HG03045 (cell line): ENCODE measurements around the gene RSPRY1.
A peak's percentile ranks its signal among the peaks of the same experiment; 100 is the strongest.
"Not testable (repeated sequence)": the region's sequence is repeated elsewhere in the genome, so short reads cannot be mapped to it uniquely, and the experiment has no call there.

Source experiments
- ATAC-seq: cut with Tn5 transposase; IDR thresholded peaks from one replicate; pipeline ENCODE4 v1.9.1; 2021; ENCODE audit warnings: mild to moderate bottlenecking, moderate library complexity; ENCODE audit not compliant: unreplicated experiment

The RSPRY1 gene

DNA sequence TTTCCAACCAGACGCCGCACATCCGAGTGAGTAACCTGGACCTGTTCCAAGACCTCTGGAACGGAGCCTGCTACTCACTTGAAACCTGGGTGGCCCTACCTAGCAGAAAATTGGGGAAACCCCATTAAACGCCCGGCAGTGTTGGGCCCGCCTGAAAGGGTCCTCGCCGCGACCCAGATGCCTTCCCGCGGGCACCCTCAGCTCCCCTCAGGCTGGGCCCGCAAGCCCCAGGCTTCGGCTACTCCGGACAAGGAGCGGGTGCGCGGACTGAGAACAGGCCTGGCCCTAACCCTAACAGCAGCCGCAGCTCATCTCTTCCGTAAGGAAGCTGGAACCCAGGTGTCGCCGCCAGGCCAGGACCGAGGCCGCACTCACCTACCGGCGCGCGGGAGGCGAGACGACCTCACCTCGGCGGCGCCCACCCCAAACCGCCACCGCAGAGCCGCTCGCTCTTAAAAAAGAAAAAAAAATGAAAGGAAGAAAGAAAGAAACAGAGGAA is 634 bp upstream of the RSPRY1 start:
- ATAC-seq = peak; percentile 35

GRCh38 chr16:57186872-57187854 is 1.0 kb downstream of the RSPRY1 start:
- ATAC-seq = no peak

DNA sequence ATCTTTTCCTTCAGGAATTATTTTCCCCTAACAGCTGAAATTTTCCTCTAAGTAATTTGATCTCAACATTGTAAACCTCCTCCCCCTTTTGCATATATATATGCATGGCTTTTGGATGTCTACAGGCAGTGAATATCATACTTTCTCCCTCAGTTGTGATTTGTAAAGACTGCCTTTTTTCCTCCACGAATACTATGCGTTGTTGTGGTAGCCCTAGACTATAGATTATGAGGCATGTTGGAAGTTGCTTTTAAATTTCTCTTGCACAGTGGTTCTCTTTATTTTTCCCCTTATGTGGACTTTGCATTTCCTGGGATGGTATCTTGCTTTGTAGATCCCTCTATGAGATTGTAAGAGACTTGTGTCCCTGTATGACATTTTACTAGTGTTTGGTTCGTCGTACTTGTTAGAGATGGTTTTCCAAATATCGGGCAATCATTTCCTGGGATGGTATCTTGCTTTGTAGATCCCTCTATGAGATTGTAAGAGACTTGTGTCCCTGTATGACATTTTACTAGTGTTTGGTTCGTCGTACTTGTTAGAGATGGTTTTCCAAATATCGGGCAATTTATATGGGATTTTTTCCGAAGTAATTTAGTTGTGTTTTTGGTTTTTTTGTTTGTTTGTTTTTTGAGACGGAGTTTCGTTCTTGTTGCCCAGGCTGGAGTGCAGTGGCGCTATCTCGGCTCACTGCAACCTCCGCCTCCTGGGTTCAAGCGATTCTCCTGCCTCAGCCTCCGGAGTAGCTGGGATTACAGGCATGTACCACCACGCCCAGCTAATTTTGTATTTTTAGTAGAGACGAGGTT is 2.0 kb downstream of the RSPRY1 start:
- ATAC-seq = not testable (repeated sequence)

DNA sequence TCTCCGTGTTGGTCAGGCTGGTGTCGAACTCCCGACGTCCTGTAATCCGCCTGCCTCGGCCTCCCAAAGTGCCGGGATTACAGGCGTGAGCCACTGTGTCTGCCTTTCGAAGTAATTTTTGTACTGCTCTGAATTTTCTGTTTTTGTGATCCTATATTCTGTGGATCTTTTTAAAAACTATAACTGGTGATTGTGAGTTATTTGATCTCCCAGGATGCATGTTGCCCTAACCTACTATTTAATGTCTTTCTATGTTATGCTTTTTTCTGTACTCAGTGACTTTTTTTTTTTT is 2.5 kb downstream of the RSPRY1 start:
- ATAC-seq = no peak

- ATAC-seq = not testable (repeated sequence)
These were observed 3.4 kb downstream of the RSPRY1 start for GRCh38 chr16:57189527-57189926.

GRCh38 chr16:57190136-57190535 is 4.0 kb downstream of the RSPRY1 start:
- ATAC-seq = no peak

- ATAC-seq = no peak
These were observed 5.0 kb downstream of the RSPRY1 start for GRCh38 chr16:57191056-57191571.

GRCh38 chr16:57192146-57192545 is 6.0 kb downstream of the RSPRY1 start:
- no peak for ATAC-seq

GRCh38 chr16:57192720-57193486 is 6.8 kb downstream of the RSPRY1 start:
- ATAC-seq = no peak

DNA sequence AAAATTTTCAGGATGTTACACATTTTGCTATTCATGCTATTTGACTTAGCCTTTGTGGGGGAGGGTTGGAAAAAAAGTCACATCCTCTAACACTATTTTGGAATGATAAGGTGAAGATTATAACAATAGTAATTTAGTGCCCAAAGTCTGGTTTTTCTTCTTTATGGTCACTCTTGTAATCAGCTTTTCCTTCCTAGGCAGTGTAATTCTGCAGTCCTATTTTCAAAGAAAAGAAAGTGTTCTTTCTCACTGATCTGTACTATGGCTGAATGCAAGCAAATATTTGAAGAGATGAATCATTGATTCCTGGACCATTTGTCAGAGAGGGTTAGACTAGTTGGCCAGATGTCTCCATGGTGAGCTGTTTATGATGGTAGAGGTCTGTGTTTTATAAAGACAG is 8.4 kb downstream of the RSPRY1 start:
- no peak for ATAC-seq

DNA sequence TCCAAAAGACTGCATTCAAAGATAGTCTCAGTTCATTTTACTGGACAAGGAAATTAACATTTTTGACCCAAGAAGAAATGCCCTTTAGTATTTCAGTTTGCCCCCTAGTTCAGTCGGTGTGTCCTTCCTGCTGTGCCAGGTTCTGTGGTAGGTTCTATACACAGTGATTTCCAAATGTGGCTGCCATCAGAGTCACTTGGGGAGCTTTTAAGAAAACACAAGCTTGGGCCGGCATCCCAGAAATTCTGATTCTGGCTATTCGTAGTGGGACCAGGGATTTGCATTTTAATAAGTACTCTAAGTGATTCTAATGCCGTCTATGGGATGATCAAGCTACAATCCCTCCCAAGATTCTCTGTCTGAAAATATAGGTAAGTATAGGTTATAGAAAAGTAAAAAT is 10.2 kb downstream of the RSPRY1 start:
- no peak for ATAC-seq

GRCh38 chr16:57196753-57197152 is 10.6 kb downstream of the RSPRY1 start:
- ATAC-seq = no peak

GRCh38 chr16:57200321-57200720 is 14.2 kb downstream of the RSPRY1 start:
- not testable (repeated sequence) for ATAC-seq

DNA sequence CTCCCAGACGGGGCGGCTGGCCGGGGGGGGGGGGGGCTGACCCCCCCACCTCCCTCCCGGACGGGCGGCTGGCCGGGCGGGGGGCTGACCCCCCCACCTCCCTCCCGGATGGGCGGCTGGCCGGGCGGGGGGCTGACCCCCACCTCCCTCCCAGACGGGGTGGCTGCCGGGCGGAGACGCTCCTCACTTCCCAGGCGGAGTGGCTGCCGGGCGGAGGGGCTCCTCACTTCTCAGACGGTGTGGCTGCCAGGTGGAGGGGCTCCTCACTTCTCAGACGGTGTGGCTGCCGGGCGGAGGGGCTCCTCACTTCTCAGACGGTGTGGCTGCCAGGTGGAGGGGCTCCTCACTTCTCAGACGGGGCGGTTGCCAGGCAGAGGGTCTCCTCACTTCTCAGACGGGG is 14.8 kb downstream of the RSPRY1 start:
- not testable (repeated sequence) for ATAC-seq

DNA sequence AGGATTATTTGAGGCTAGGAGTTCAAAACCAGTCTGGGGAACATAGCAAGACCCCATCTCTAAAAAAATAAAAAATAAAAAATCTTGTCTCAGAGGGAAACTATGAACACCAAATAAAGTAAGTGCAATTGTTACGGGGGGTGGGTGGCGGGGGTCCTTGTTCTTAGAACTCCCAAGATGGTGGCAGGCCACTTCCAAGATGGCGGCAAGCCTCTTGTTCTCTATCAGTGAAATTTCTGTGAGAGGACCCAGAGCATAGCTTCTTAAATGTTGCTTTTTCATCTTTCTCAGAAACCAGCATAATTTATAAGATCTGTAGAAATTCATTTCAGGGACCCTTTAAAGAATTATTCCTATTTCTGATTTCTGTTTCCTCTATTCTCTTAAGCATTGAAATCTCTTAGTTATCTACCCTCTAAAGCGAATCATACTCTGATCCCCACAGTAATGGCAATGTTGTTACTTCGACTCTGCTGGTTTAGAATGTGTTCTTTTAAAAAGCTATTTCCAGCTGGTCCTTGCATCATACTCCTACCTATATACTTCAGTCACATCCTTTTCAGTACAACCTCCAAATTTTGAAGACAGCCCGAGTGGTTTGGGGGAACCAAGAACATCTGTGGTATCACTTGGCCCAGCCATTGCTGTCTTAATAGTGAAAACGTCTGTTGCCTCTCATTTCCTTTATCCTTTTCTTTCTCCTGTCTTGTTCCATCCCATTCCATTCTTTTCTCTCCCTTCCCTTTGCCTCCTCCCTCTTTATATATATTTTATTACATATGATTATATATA is 16.2 kb downstream of the RSPRY1 start:
- no peak for ATAC-seq

- no peak for ATAC-seq
These were observed 17.3 kb downstream of the RSPRY1 start for GRCh38 chr16:57203451-57203850.

DNA sequence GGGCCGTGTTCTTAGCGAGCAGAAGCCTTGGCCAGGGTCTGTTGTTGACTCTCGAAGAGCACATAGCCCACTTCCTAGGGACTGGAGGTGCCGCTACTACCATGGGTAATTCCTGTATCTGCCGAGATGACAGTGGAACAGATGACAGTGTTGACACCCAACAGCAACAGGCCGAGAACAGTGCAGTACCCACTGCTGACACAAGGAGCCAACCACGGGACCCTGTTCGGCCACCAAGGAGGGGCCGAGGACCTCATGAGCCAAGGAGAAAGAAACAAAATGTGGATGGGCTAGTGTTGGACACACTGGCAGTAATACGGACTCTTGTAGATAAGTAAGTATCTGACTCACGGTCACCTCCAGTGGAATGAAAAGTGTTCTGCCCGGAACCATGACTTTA is 18.5 kb downstream of the RSPRY1 start:
- ATAC-seq = no peak

DNA sequence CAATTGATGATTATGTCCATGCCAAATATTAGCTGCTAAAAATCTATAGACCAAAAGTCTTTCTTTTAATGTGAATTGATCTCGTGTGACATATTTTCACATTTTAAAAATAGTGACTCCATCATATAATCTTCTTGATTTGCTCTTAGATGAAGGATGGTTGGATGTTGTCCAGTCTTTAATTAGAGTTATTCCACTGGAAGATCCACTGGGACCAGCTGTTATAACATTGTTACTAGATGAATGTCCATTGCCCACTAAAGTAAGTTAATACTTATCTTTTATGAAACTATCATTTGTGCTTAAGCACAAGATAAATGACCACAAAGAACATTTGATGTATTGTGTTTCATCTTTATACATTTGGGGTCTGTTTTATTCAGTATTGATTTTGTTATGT is 22.8 kb downstream of the RSPRY1 start:
- no peak for ATAC-seq

- no peak for ATAC-seq
These were observed 23.7 kb downstream of the RSPRY1 start for GRCh38 chr16:57209780-57210179.

DNA sequence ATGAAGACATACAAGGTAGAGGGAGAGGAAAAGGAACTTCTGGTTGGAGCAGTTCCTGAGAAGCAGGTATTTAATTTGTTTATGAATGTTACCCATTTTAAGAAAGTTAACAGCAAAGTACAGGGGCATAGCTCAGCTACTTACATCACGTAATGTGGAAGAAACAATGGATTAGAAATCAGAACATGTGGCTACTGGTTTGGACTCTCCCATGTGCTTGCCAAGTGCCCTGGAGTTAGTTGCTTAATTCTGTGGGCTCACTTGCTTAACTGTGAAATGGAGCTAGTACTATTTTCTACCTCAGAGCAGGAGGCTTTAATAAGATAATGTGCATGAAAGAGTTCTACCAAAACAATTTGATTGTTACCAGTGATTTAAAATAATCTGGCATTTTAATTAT is 27.3 kb downstream of the RSPRY1 start:
- ATAC-seq = no peak
